HEK293 (cell line): Measurements from ENCODE around the gene RAB24.

Experiments
- CTCF ChIA-PET: fragments of 350-600 bp; formaldehyde crosslinking; extraction: SDS; loops from one replicate; lab custom pipeline; 2021; ENCODE audit warnings: antibody characterized with exemption; lab: Yijun Ruan, JAX
- POLR2A ChIA-PET: fragments of 300-600 bp; formaldehyde crosslinking; extraction: SDS; loops from one replicate; lab custom pipeline; 2020; ENCODE audit warnings: antibody characterized with exemption, inconsistent platforms; lab: Yijun Ruan, JAX
- H3K27ac ChIP-seq: fragments of 200-500 bp; sonication (Bioruptor generic); 2 replicates; pipeline ENCODE4 v1.5.1; 2014; ENCODE audit warnings: low read depth, low read length, control low read depth, inconsistent platforms; ENCODE audit errors: extremely low read depth
- H3K36me3 ChIP-seq, 2 experiments: fragments of 200-500 bp in 1 of 2; sonication (Bioruptor generic) in 1 of 2; 1 replicate in 1 of 2; 2 replicates in 1 of 2; pipeline ENCODE4 v1.5.1; 2014 to 2017; ENCODE audit warnings: inconsistent platforms in 2 of 2, low read length in 2 of 2; ENCODE audit not compliant: control insufficient read depth in 2 of 2, insufficient read depth in 1 of 2
- H3K4me1 ChIP-seq: fragments of 200-500 bp; sonication (Bioruptor generic); 2 replicates; pipeline ENCODE4 v1.5.1; 2014; ENCODE audit warnings: mild to moderate bottlenecking, low read length, inconsistent platforms; ENCODE audit not compliant: control insufficient read depth, insufficient read depth
- H3K4me3 ChIP-seq: 2 replicates; pipeline ENCODE4 v1.5.1; 2011; ENCODE audit warnings: low read depth, mild to moderate bottlenecking, control low read depth, low read length, moderate library complexity
- H3K9me3 ChIP-seq: fragments of 200-500 bp; sonication (Bioruptor generic); 2 replicates; pipeline ENCODE4 v1.5.1; 2014; ENCODE audit warnings: low read depth, low read length, inconsistent platforms; ENCODE audit not compliant: control insufficient read depth, insufficient read depth
- ZNF560 ChIP-seq: fragments of 450-650 bp; formaldehyde crosslinking; IDR thresholded peaks from 2 replicates; pipeline ENCODE4 v1.5.1; 2017; ENCODE audit warnings: missing biosample characterization, missing genetic modification characterization, borderline replicate concordance
- ZNF596 ChIP-seq: fragments of 450-650 bp; IDR thresholded peaks from 2 replicates; pipeline ENCODE4 v1.5.0; 2018; ENCODE audit warnings: missing biosample characterization, mild to moderate bottlenecking, missing genetic modification characterization, moderate library complexity
- TF ChIP-seq, protein P1 (sequence below): fragments of 450-650 bp; formaldehyde crosslinking; IDR thresholded peaks from 2 replicates; pipeline ENCODE4 v1.5.1; 2016; ENCODE audit warnings: missing biosample characterization, missing genetic modification characterization
- TF ChIP-seq, protein P2 (sequence below): fragments of 450-650 bp; formaldehyde crosslinking; IDR thresholded peaks from 2 replicates; pipeline ENCODE4 v1.5.1; 2017; ENCODE audit warnings: missing biosample characterization, missing genetic modification characterization

The RAB24 gene

DNA sequence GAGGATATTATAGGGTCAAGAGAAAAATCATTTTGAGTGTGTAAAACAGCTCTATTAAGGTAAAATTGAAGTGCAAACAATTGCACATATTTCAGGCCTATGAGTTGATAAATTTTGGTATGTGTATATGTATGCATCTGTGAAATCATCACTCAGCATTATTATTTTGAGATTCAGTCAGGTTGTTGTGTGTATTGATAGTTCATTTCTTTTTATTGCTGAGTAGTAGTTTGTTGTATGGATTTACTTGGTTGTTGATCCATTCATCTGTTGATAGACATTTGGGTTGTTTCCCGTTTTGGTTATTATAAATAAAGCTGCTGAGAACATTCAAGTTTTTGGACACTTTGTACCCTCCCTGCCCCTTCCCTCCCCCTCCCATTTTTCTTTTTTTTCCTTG is 50.3 kb downstream of the RAB24 start:
- Histone ChIP-seq H3K4me3 (no peak overlapping the region), H3K36me3 (peaks cover 62 to 83% of the 10 kb centered on the region in 2 experiments), H3K9me3 (no peaks in the 10 kb centered on the region), H3K4me1 (no peaks in the 10 kb centered on the region), H3K27ac (no peak overlapping the region)
- ChIA-PET POLR2A (no interaction called here), CTCF (interaction anchor here (1.0 to 2.7 kb wide), 2 partner anchors 141 to 181 kb away, joined by 3 to 9 read pairs; no protein-coding TSS in a partner anchor)
- TF ChIP-seq ZNF560 (tag by site-specific recombination) = no peak
- TF ChIP-seq, protein P1, sequence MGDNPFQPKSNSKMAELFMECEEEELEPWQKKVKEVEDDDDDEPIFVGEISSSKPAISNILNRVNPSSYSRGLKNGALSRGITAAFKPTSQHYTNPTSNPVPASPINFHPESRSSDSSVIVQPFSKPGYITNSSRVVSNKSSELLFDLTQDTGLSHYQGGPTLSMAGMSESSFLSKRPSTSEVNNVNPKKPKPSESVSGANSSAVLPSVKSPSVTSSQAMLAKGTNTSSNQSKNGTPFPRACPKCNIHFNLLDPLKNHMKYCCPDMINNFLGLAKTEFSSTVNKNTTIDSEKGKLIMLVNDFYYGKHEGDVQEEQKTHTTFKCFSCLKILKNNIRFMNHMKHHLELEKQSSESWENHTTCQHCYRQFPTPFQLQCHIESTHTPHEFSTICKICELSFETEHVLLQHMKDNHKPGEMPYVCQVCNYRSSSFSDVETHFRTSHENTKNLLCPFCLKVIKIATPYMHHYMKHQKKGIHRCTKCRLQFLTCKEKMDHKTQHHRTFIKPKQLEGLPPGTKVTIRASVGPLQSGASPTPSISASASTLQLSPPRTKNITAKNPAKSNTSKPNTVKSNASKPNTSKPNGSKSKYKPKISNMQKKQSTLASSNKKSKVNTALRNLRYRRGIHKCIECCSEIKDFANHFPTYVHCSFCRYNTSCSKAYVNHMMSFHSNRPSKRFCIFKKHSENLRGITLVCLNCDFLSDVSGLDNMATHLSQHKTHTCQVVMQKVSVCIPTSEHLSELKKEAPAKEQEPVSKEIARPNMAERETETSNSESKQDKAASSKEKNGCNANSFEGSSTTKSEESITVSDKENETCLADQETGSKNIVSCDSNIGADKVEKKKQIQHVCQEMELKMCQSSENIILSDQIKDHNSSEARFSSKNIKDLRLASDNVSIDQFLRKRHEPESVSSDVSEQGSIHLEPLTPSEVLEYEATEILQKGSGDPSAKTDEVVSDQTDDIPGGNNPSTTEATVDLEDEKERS (tag by site-specific recombination) = no peak
- TF ChIP-seq ZNF596 (tag by site-specific recombination) = no peak
- TF ChIP-seq, protein P2, sequence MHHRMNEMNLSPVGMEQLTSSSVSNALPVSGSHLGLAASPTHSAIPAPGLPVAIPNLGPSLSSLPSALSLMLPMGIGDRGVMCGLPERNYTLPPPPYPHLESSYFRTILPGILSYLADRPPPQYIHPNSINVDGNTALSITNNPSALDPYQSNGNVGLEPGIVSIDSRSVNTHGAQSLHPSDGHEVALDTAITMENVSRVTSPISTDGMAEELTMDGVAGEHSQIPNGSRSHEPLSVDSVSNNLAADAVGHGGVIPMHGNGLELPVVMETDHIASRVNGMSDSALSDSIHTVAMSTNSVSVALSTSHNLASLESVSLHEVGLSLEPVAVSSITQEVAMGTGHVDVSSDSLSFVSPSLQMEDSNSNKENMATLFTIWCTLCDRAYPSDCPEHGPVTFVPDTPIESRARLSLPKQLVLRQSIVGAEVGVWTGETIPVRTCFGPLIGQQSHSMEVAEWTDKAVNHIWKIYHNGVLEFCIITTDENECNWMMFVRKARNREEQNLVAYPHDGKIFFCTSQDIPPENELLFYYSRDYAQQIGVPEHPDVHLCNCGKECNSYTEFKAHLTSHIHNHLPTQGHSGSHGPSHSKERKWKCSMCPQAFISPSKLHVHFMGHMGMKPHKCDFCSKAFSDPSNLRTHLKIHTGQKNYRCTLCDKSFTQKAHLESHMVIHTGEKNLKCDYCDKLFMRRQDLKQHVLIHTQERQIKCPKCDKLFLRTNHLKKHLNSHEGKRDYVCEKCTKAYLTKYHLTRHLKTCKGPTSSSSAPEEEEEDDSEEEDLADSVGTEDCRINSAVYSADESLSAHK = no peak
